Epithelial cell of proximal tubule (primary cell): ENCODE results near the gene SAMD11. TPM values are rescaled to one million over a fixed set of nuclear protein-coding genes. Genes with fewer than 3 reads are reported as not detected.
A peak's percentile ranks its signal among the peaks of the same experiment; 100 is the strongest.

Experiments used
- DNase-seq: peaks from one replicate; pipeline ENCODE4 v3.0.0-alpha.2; 2011; ENCODE audit warnings: low read depth
- H3K4me3 ChIP-seq: 2 replicates; pipeline ENCODE4 v1.5.1; 2011; ENCODE audit warnings: low read depth, mild to moderate bottlenecking, low read length
- CTCF ChIP-seq: conservative IDR thresholded peaks from 2 replicates; pipeline ENCODE4 v1.5.1; 2012; ENCODE audit warnings: low read depth, mild to moderate bottlenecking, low read length
- total RNA-seq: library from RNA; depleted of rRNA; stranded (reverse); fragments of >200 nt; gene quantifications from 2 replicates; pipeline ENCODE4 v1.2.3, GENCODE V29; 2015

SAMD11 gene
- total RNA-seq, 1 donor from 2014 or later, result 3.5 TPM

DNA sequence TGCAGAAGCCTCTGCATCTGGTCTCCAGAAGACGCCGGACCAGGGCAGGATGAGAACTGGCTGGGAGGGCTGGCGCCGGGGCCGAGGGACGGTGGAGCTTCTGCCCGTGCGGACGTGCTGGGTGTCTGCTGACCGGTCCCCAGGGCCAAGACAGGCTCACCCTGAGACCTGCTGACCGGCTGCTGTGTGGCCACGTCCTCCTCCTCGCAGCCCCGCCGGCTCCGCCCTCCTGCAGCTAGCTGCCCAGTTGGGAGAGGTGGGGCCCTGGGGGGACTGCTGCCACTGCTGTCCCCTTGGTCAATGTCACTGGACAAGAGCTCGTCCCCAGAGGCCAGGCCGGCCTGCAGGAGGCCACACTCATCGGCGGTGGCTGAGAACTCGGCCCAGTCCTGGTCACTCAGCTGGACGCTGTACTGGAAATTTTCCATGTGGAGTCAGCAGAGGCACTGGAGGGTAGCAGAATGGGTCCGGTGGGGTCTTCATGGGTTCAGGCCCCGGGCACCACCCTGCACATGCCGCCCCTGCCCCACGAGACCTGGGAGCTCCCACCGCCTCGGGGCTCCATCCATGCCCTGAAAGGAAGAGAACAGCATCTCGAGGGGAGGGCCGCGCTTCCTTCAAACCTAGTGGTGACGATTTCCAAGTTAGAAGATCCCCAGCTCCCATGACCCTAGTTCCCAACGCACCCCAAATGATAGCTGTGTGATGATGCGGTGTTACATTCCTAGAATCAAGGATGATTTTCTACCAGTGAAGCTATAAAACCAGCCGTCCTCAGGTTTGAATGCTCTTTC, 57.1 kb downstream of the SAMD11 start:
- H3K4me3 ChIP-seq, result no peak overlapping the region
- no peak for TF ChIP-seq CTCF

DNA sequence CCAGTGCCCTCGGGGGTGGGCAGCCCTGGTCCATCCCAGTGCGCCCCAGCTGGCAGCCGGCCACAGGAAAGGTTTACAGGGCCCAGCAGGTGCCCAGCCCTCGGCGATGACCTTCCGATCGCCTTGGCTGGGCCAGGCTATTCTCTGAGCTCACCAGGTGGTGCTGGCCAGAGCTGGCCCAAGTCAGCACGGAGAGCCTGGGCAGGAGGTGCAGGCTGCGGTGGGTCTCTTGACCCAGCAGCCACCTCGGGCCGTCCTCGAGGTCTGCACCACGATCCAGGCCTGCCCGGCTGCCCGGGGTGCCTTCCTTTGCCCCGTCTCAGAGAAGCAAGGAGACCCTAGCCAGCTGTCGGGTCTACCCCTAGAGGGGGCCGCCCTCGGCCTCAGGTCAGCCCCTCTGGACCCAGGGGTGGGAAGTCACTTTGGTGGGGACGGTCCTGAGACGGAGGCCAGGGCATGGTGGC, 57.8 kb downstream of the SAMD11 start:
- no peak overlapping the region for H3K4me3 ChIP-seq
- DNase-seq, result no peak
- TF ChIP-seq CTCF, result no peak

More for the DNA sequence above, 57.1 kb downstream of the SAMD11 start:
- DNase-seq, result no peak

DNA sequence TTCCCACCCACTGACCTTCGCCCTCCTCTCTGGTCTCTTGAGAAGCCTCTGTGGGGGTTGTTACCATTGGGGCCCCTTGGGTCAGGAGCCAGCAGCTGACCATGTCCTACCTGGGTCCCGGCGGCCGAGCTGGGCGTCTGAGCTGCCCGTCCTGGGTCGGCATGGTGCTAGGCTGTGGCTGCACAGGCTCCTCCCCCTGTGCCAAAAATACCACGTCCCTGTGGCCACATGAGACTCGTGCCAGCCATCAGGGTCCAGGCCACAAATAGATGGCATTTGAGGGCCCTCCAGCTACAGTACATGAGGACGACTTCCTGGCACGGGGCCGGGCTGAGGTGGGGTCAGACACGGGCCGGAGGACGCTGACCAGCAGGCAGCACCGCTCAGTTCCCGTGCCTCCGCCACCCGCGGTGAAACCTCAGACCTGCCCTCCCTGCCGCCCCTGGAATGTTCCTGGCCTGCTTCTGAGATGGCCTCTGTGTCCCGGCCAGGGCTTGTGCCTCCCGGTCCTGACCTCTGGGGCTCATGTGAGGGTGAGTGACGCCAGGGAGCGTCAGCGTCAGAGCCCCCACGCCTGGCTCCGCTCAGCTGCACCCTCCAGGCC, 58.3 kb downstream of the SAMD11 start, which contains the start of gene PERM1:
TSS of gene PERM1 (minus strand) at position 139 of the 604 bp plus-strand sequence. CDS start 1,064 bp downstream, outside the sequence.
- no peak for TF ChIP-seq CTCF
- no peak for DNase-seq
- H3K4me3 ChIP-seq, result no peak within 1 kb of the TSS

DNA sequence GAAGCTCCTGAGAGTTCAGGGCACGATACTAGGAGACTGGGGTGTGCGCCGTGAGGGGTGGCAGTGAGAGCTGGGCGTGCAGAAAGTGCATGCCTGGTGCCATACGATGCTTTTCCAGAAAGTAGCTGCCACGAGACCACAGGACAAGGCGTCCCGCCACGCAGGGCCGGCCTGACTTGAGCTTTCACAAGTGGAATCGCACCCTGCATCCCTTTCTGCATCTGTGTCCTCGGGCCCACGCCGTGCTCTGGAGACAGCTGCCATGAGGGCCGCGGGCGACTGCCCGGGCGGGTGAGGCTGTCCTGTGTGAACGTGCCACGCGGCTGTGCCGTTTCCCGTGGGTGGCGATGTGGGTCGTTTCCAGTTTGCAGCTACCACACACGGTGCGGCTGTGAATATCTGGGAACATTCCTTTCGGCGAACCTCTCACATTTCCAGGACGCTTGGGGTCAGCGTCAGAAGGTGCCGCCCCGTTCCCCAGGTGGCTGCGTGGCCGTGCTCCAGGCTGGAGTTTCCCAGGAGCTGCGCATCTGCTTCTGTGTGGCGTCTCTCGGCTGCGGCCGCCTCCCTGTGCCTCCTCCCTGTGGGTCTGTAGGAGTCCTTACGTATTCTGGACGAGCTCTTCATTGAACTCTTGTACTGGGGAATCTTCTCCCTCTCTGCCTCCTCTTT, 59.2 kb downstream of the SAMD11 start:
- TF ChIP-seq CTCF, result no peak
- no peak for DNase-seq
- H3K4me3 ChIP-seq, result no peak overlapping the region

DNA sequence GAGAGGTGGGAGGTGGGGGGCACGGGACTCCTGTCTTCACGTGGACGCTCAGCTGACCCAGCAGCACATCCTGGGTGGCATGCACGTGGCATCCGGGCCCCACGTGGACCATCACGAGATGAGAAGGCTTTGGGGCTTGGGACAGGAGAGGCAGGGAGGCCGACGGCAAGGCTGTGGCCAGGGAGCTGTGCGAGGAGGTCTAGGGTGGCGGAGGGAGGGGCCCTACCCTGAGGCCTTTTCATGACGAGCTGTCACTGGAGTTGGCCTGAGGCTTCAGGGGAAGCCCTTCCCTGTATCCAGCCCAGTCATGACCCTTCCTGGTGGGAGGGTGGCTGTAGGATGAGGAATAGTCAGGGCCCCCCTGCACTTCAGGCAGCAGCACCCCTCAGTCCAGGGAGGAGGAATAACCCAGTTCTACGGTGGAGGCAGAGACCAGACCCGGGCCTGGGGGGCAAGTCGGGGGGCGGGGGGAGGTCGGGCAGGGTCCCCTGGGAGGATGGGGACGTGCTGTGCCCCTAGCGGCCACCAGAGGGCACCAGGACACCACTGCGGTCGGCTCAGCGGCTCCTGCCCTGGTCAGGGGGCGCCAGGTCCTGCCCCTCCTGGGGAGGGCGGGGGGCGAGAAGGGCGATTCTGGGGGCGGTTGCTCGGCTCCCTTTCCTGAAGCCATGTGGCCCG, 60.2 kb downstream of the SAMD11 start:
- DNase-seq, result no peak
- TF ChIP-seq CTCF, result peak; percentile 65
- peak overlapping the region; percentile 14 for H3K4me3 ChIP-seq

DNA sequence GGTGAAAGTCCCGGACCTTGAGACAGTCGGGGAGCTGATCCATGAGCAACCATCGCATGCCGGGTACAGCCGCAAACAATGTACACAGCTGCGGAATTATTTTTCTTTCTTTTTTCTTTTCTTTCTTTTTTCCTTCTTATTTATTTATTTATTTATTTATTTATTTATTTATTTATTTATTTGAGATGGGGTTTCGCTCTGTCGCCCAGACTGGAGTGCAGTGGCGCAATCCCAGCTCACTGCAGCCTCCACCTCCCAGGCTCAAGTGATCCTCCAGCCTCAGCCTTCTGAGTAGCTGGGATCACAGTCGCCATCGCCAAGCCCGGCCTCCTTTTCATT, 60.7 kb downstream of the SAMD11 start:
- DNase-seq, result no peak
- H3K4me3 ChIP-seq, result peak overlapping the region; percentile 14
- TF ChIP-seq CTCF, result no peak
